Cardiac fibroblast (primary cell): ENCODE measurements around the gene TLCD3B.
A peak's percentile ranks its signal among the peaks of the same experiment; 100 is the strongest.

ENCODE experiments used
- DNase-seq, 2 donors: peaks; one replicate each; pipeline versions ENCODE4 v3.0.0 to v3.0.0-alpha.2; 2010; ENCODE audit warnings: low read depth in 2 of 2
- H3K4me3 ChIP-seq, 2 donors: replicated peaks in 1 of 2; 1 replicate in 1 of 2; 2 replicates in 1 of 2; pipeline ENCODE4 v1.5.1; 2011; ENCODE audit warnings: low read depth in 2 of 2, low read length in 2 of 2, mild to moderate bottlenecking in 2 of 2, moderate library complexity in 1 of 2
- TF ChIP-seq, protein P1 (sequence below): IDR thresholded peaks from one replicate; pipeline ENCODE4 v1.5.1; 2011; ENCODE audit warnings: low read depth, mild to moderate bottlenecking, low read length, inconsistent platforms

Gene TLCD3B

GRCh38 chr16:30065943-30066760 is 35.1 kb upstream of the TLCD3B start:
- TF ChIP-seq, protein P1, sequence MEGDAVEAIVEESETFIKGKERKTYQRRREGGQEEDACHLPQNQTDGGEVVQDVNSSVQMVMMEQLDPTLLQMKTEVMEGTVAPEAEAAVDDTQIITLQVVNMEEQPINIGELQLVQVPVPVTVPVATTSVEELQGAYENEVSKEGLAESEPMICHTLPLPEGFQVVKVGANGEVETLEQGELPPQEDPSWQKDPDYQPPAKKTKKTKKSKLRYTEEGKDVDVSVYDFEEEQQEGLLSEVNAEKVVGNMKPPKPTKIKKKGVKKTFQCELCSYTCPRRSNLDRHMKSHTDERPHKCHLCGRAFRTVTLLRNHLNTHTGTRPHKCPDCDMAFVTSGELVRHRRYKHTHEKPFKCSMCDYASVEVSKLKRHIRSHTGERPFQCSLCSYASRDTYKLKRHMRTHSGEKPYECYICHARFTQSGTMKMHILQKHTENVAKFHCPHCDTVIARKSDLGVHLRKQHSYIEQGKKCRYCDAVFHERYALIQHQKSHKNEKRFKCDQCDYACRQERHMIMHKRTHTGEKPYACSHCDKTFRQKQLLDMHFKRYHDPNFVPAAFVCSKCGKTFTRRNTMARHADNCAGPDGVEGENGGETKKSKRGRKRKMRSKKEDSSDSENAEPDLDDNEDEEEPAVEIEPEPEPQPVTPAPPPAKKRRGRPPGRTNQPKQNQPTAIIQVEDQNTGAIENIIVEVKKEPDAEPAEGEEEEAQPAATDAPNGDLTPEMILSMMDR, result no peak
- DNase-seq, result peak; percentile 70 to 76

GRCh38 chr16:30065102-30065942 is 34.3 kb upstream of the TLCD3B start, which contains the start of gene ALDOA:
Gene ALDOA, plus strand, starts transcription at chr16:30065760. Its CDS starts 1,138 bp downstream, at chr16:30066898.
- peak; percentile 99 to 100 for DNase-seq
- TF ChIP-seq, protein P1, result no peak
- H3K4me3 ChIP-seq, result peak within 1 kb of the TSS; percentile 98 to 100

More at GRCh38 chr16:30065943-30066760, 35.1 kb upstream of the TLCD3B start:
- H3K4me3 ChIP-seq, result peak overlapping the region; percentile 98 to 100

GRCh38 chr16:30064729-30065101 is 33.6 kb upstream of the TLCD3B start:
- peak overlapping the region; percentile 57 to 64 for H3K4me3 ChIP-seq
- no peak for DNase-seq
- TF ChIP-seq, protein P1, result no peak

- DNase-seq, result peak; percentile 39 to 57
- peak overlapping the region; percentile 57 to 64 for H3K4me3 ChIP-seq
- TF ChIP-seq, protein P1, result peak; percentile 5
Measured at GRCh38 chr16:30063893-30064728, 33.0 kb upstream of the TLCD3B start.

GRCh38 chr16:30063278-30063892 is 32.3 kb upstream of the TLCD3B start:
- no peak for DNase-seq
- peak overlapping the region; percentile 57 to 64 for H3K4me3 ChIP-seq
- TF ChIP-seq, protein P1, result no peak
